Thyroid gland (tissue), 4 donors: ENCODE data around the gene ZNF202. TPM values are rescaled to one million over a fixed set of nuclear protein-coding genes. Genes with fewer than 3 reads are reported as not detected.

Experiments used
- DNase-seq, 2 donors: peaks; one replicate each; pipeline ENCODE4 v3.0.0-alpha.2; 2019
- H3K27ac ChIP-seq, 3 donors: fragments of 200-600 bp; sonication (generic); 1 replicate in 2 of 3; 2 replicates in 1 of 3; pipeline ENCODE4 v1.5.1; 2016 to 2019; ENCODE audit warnings: mild to moderate bottlenecking in 1 of 3, moderate library complexity in 1 of 3
- H3K27me3 ChIP-seq: fragments of 200-600 bp; sonication (generic); one replicate; pipeline ENCODE4 v1.5.1; 2019
- H3K36me3 ChIP-seq, 2 donors: fragments of 200-600 bp; sonication (generic); one replicate each; pipeline ENCODE4 v1.5.1; 2016 to 2019
- H3K4me1 ChIP-seq, 2 donors: fragments of 200-600 bp; sonication (generic); one replicate each; pipeline ENCODE4 v1.5.1; 2017 to 2019
- H3K4me3 ChIP-seq, 3 donors: fragments of 200-600 bp; sonication (generic); replicated peaks in 1 of 3; 1 replicate in 2 of 3; 2 replicates in 1 of 3; pipeline ENCODE4 v1.5.1; 2016; ENCODE audit warnings: mild to moderate bottlenecking in 1 of 3
- H3K9me3 ChIP-seq: fragments of 200-600 bp; sonication (generic); one replicate; pipeline ENCODE4 v1.5.1; 2017
- CTCF ChIP-seq, 6 experiments: fragments of 200-600 bp in 3 of 6; fragments of 450-650 bp in 3 of 6; sonication (generic) in 3 of 6; IDR thresholded peaks; one replicate each; pipeline ENCODE4 v1.5.1; 2016 to 2019; ENCODE audit warnings: antibody characterized with exemption in 6 of 6, mild to moderate bottlenecking in 2 of 6, inconsistent platforms in 1 of 6, moderate library complexity in 1 of 6
- POLR2A ChIP-seq, 2 donors: fragments of 450-650 bp; IDR thresholded peaks; one replicate each; pipeline ENCODE4 v1.6.1; 2017; ENCODE audit warnings: antibody characterized with exemption in 2 of 2, mild to moderate bottlenecking in 2 of 2, moderate library complexity in 1 of 2
- WGBS, 2 donors: methylation state at CpG; one replicate each; pipeline ENCODE4 v1.1.5; 2017; 5-methylcytosine and 5-hydroxymethylcytosine counted together
- intact Hi-C: fragments of 100-400 bp; cut with DNase I; formaldehyde crosslinking; loops from one replicate; pipeline ENCODE4 v1.15.1; 2023
- total RNA-seq, 4 donors: library from RNA; depleted of rRNA; stranded (reverse); fragments of >200 nt; gene quantifications; one replicate each; pipeline ENCODE4 v1.2.3, GENCODE V29; 2016

The ZNF202 gene
- total RNA-seq, 4 donors from 2014 or later: 5.2 to 12.5 (median 8.2) TPM

- H3K4me3 ChIP-seq: no peak overlapping the region
- WGBS, 2 donors: 49 to 63% methylated on average over 1 of the region's 1 CpG
- no peaks in the 10 kb centered on the region for H3K9me3 ChIP-seq
- no peaks in the 10 kb centered on the region for H3K36me3 ChIP-seq
- TF ChIP-seq CTCF (IDR thresholded peaks at IDR 0.05) (no peak), POLR2A (IDR thresholded peaks at IDR 0.05) (no peak)
- DNase-seq: no peak
- H3K4me1 ChIP-seq: no peaks in the 10 kb centered on the region
- H3K27ac ChIP-seq: no peak overlapping the region
- intact Hi-C loops: no loop called here
- no peaks in the 10 kb centered on the region for H3K27me3 ChIP-seq
These were observed 24.1 kb upstream of the ZNF202 start for GRCh38 chr11:123765601-123766000.

GRCh38 chr11:123762422-123762821, 21.0 kb upstream of the ZNF202 start:
- Histone ChIP-seq H3K9me3 (no peaks in the 10 kb centered on the region), H3K27me3 (no peaks in the 10 kb centered on the region), H3K4me3 (no peak overlapping the region), H3K36me3 (no peaks in the 10 kb centered on the region), H3K4me1 (no peaks in the 10 kb centered on the region), H3K27ac (no peak overlapping the region)
- intact Hi-C loops: no loop called here
- TF ChIP-seq CTCF (IDR thresholded peaks at IDR 0.05): no peak
- TF ChIP-seq POLR2A (IDR thresholded peaks at IDR 0.05): no peak
- no peak for DNase-seq

- DNase-seq: no peak
- no peak overlapping the region for H3K27ac ChIP-seq
- H3K36me3 ChIP-seq: no peaks in the 10 kb centered on the region
- H3K27me3 ChIP-seq: no peaks in the 10 kb centered on the region
- no peaks in the 10 kb centered on the region for H3K4me1 ChIP-seq
- TF ChIP-seq POLR2A (IDR thresholded peaks at IDR 0.05) (no peak), CTCF (IDR thresholded peaks at IDR 0.05) (no peak)
- H3K9me3 ChIP-seq: no peaks in the 10 kb centered on the region
- WGBS, 2 donors: 89 to 92% methylated on average over 1 of the region's 1 CpG
- no peak overlapping the region for H3K4me3 ChIP-seq
- intact Hi-C loops: no loop called here
These were observed 19.4 kb upstream of the ZNF202 start for GRCh38 chr11:123760894-123761293.

GRCh38 chr11:123757976-123758375, 16.5 kb upstream of the ZNF202 start:
- no peaks in the 10 kb centered on the region for H3K9me3 ChIP-seq
- H3K27me3 ChIP-seq: no peaks in the 10 kb centered on the region
- no peak overlapping the region for H3K27ac ChIP-seq
- TF ChIP-seq CTCF (IDR thresholded peaks at IDR 0.05) (no peak), POLR2A (IDR thresholded peaks at IDR 0.05) (no peak)
- intact Hi-C loops: no loop called here
- no peaks in the 10 kb centered on the region for H3K36me3 ChIP-seq
- WGBS, 2 donors: 76 to 82% methylated on average over 3 of the region's 3 CpGs
- H3K4me1 ChIP-seq: no peaks in the 10 kb centered on the region
- H3K4me3 ChIP-seq: no peak overlapping the region
- no peak for DNase-seq

GRCh38 chr11:123755813-123756212, 14.4 kb upstream of the ZNF202 start:
- Histone ChIP-seq H3K4me1 (no peaks in the 10 kb centered on the region), H3K27me3 (no peaks in the 10 kb centered on the region), H3K27ac (no peak overlapping the region), H3K4me3 (no peak overlapping the region), H3K36me3 (no peaks in the 10 kb centered on the region), H3K9me3 (no peaks in the 10 kb centered on the region)
- no peak for TF ChIP-seq POLR2A (IDR thresholded peaks at IDR 0.05)
- TF ChIP-seq CTCF (IDR thresholded peaks at IDR 0.05): no peak
- intact Hi-C loops: no loop called here
- no peak for DNase-seq
- WGBS, 2 donors: 86 to 90% methylated on average over 3 of the region's 3 CpGs
